DND-41 (cell line): ENCODE measurements around the gene B3GNT7.

Source experiments
- ATAC-seq: fragments of 200-7000 bp; cut with Tn5 transposase; 3 replicates; pipeline ENCODE4 v1.9.1; 2021; ENCODE audit warnings: low read depth; ENCODE audit not compliant: insufficient read depth
- DNase-seq: peaks from one replicate; pipeline ENCODE4 v3.0.0-alpha.2; 2020
- H2AFZ ChIP-seq: 2 replicates; pipeline ENCODE4 v1.6.0; 2012; ENCODE audit warnings: low read depth, low read length
- H3K27ac ChIP-seq: 2 replicates; pipeline ENCODE4 v1.5.1; 2012; ENCODE audit warnings: low read length, inconsistent platforms
- H3K27me3 ChIP-seq: fragments of 200-600 bp; sonication (generic); 2 replicates; pipeline ENCODE4 v1.6.0; 2012; ENCODE audit warnings: low read length, mild to moderate bottlenecking, inconsistent platforms; ENCODE audit not compliant: insufficient read depth, poor library complexity
- H3K36me3 ChIP-seq: 2 replicates; pipeline ENCODE4 v1.5.1; 2012; ENCODE audit warnings: low read length, inconsistent platforms; ENCODE audit not compliant: insufficient read depth
- H3K4me1 ChIP-seq: 2 replicates; pipeline ENCODE4 v1.5.1; 2012; ENCODE audit warnings: mild to moderate bottlenecking, low read length; ENCODE audit not compliant: insufficient read depth
- H3K4me2 ChIP-seq: 2 replicates; pipeline ENCODE4 v1.6.0; 2012; ENCODE audit warnings: mild to moderate bottlenecking, moderate library complexity, low read length, inconsistent platforms; ENCODE audit not compliant: insufficient read depth
- H3K4me3 ChIP-seq, 2 experiments: fragments of 200-600 bp in 1 of 2; shearing (Covaris generic) in 1 of 2; 2 replicates each; pipeline ENCODE4 v1.5.1; 2012 to 2016; ENCODE audit warnings: inconsistent platforms in 2 of 2, low read length in 2 of 2, mild to moderate bottlenecking in 2 of 2, low read depth in 1 of 2, moderate library complexity in 1 of 2
- H3K79me2 ChIP-seq: 2 replicates; pipeline ENCODE4 v1.6.0; 2012; ENCODE audit warnings: low read length, inconsistent platforms; ENCODE audit not compliant: insufficient read depth
- H3K9ac ChIP-seq: 2 replicates; pipeline ENCODE4 v1.6.0; 2012; ENCODE audit warnings: low read depth, mild to moderate bottlenecking, inconsistent platforms, low read length, moderate library complexity
- H3K9me3 ChIP-seq: 2 replicates; pipeline ENCODE4 v1.5.1; 2012; ENCODE audit warnings: low read length, moderate library complexity, mild to moderate bottlenecking, inconsistent platforms; ENCODE audit not compliant: insufficient read depth, severe bottlenecking
- H4K20me1 ChIP-seq: 2 replicates; pipeline ENCODE4 v1.6.0; 2012; ENCODE audit warnings: low read length; ENCODE audit not compliant: insufficient read depth
- EZH2 ChIP-seq: IDR thresholded peaks from 3 replicates; pipeline ENCODE4 v1.6.1; 2012; ENCODE audit warnings: borderline replicate concordance, low read depth, mild to moderate bottlenecking, moderate library complexity, low read length, inconsistent platforms; ENCODE audit not compliant: severe bottlenecking
- TF ChIP-seq, protein P1 (sequence below): IDR thresholded peaks from 2 replicates; pipeline ENCODE4 v1.5.1; 2012; ENCODE audit warnings: borderline replicate concordance, low read length, moderate library complexity, mild to moderate bottlenecking; ENCODE audit not compliant: poor library complexity, severe bottlenecking; ENCODE audit errors: extremely low read depth

B3GNT7 gene

DNA sequence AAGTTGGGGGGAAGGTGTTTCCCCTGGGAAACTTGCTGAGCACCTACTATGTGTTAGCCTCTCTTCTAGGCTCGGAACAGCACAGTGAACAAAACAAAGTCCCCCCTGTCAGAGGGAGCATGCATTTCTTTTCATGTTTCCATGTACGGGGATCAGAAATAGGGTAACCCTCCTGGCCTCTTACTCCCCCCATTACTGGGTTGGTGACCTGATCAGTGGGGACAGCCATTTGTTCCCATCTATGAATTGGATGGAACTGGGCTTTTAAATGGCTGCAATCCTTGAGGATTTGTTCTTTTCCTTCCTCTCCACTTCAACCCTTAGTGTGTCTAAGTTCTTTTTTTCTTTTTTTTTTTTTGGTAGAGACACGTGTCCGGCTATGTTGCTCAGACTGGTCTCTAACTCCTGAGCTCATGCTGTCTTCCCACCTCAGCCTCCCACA is 55.1 kb downstream of the B3GNT7 start:
- H2AFZ ChIP-seq = no peak overlapping the region
- no peaks in the 10 kb centered on the region for H3K79me2 ChIP-seq
- no peak overlapping the region for H3K4me3 ChIP-seq
- DNase-seq (no peak), ATAC-seq (no peak)
- H4K20me1 ChIP-seq = peaks cover 12% of the 10 kb centered on the region
- no peaks in the 10 kb centered on the region for H3K9me3 ChIP-seq
- no peak overlapping the region for H3K9ac ChIP-seq
- H3K36me3 ChIP-seq = peaks cover 32% of the 10 kb centered on the region
- TF ChIP-seq, protein P1, sequence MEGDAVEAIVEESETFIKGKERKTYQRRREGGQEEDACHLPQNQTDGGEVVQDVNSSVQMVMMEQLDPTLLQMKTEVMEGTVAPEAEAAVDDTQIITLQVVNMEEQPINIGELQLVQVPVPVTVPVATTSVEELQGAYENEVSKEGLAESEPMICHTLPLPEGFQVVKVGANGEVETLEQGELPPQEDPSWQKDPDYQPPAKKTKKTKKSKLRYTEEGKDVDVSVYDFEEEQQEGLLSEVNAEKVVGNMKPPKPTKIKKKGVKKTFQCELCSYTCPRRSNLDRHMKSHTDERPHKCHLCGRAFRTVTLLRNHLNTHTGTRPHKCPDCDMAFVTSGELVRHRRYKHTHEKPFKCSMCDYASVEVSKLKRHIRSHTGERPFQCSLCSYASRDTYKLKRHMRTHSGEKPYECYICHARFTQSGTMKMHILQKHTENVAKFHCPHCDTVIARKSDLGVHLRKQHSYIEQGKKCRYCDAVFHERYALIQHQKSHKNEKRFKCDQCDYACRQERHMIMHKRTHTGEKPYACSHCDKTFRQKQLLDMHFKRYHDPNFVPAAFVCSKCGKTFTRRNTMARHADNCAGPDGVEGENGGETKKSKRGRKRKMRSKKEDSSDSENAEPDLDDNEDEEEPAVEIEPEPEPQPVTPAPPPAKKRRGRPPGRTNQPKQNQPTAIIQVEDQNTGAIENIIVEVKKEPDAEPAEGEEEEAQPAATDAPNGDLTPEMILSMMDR = no peak
- TF ChIP-seq EZH2 = no peak
- no peaks in the 10 kb centered on the region for H3K27me3 ChIP-seq
- no peaks in the 10 kb centered on the region for H3K4me1 ChIP-seq
- no peak overlapping the region for H3K4me2 ChIP-seq
- no peak overlapping the region for H3K27ac ChIP-seq
